Fibroblast of skin of left biceps (primary cell): ENCODE results near the gene TMEM150B.
A peak's percentile ranks its signal among the peaks of the same experiment; 100 is the strongest.

ENCODE experiments used
- DNase-seq, 2 experiments: peaks; one replicate each; pipeline ENCODE4 v3.0.0-alpha.2; 2013; ENCODE audit warnings: low read depth in 2 of 2

The TMEM150B gene

GRCh38 chr19:55305983-55306562 is 19.1 kb downstream of the TMEM150B start:
- DNase-seq = no peak

GRCh38 chr19:55305491-55305890 is 19.6 kb downstream of the TMEM150B start:
- DNase-seq = no peak

GRCh38 chr19:55304980-55305379 is 20.2 kb downstream of the TMEM150B start:
- DNase-seq = no peak

- no peak for DNase-seq
Observed at GRCh38 chr19:55304279-55304978, 20.7 kb downstream of the TMEM150B start.

GRCh38 chr19:55303477-55303876 is 21.7 kb downstream of the TMEM150B start:
- no peak for DNase-seq

GRCh38 chr19:55302318-55302703 is 22.8 kb downstream of the TMEM150B start:
- DNase-seq = no peak

GRCh38 chr19:55301459-55302317 is 23.5 kb downstream of the TMEM150B start:
- peak; percentile 23 to 28 for DNase-seq

GRCh38 chr19:55300886-55301458 is 24.2 kb downstream of the TMEM150B start:
- no peak for DNase-seq

GRCh38 chr19:55299991-55300390 is 25.1 kb downstream of the TMEM150B start:
- no peak for DNase-seq

- DNase-seq = no peak
Observed at GRCh38 chr19:55297267-55297666, 27.9 kb downstream of the TMEM150B start.

- no peak for DNase-seq
Observed at GRCh38 chr19:55289117-55289796, 35.9 kb downstream of the TMEM150B start.

GRCh38 chr19:55287361-55288079 is 37.6 kb downstream of the TMEM150B start:
- DNase-seq = no peak

- DNase-seq = no peak
Observed at GRCh38 chr19:55285229-55285890, 39.8 kb downstream of the TMEM150B start.

- no peak for DNase-seq
Observed at GRCh38 chr19:55284405-55285058, 40.6 kb downstream of the TMEM150B start.

GRCh38 chr19:55283548-55284377 is 41.4 kb downstream of the TMEM150B start, which contains the start of gene BRSK1:
Gene BRSK1, plus strand, starts transcription at chr19:55283997. Its CDS starts 446 bp downstream, at chr19:55284443.
- DNase-seq = peak; percentile 55 to 62

- DNase-seq = peak; percentile 84 to 88
Observed at GRCh38 chr19:55279770-55280643, 45.1 kb downstream of the TMEM150B start, which contains the start of gene HSPBP1. Gene HSPBP1, minus strand, starts transcription at chr19:55280110. Its CDS starts 502 bp downstream, at chr19:55279608.

GRCh38 chr19:55279340-55279739 is 45.8 kb downstream of the TMEM150B start:
- no peak for DNase-seq
